ENCODE results near the gene ZCCHC2. TPM values are rescaled to one million over a fixed set of nuclear protein-coding genes. Genes with fewer than 3 reads are reported as not detected.

Gene ZCCHC2
- total and polyA plus RNA-seq, 2 of the 13 experiments (the other 11 are each of a cell fraction or from before 2014, with no cell fraction given): 62.5 to 76.1 TPM

- TF ChIP-seq SOX6 (IDR thresholded peaks at IDR 0.05) (no peak), SOX6 (CRISPR knock-in tag; IDR thresholded peaks at IDR 0.05) (peak; percentile 72), FOXP1 (IDR thresholded peaks at IDR 0.05) (no peak), FOXP1 (CRISPR knock-in tag; IDR thresholded peaks at IDR 0.05) (0 out of 2 replicates have a peak, but pooled peaks have one; percentile 36), SALL1 (CRISPR knock-in tag; IDR thresholded peaks at IDR 0.05) (peak; percentile 59), SRSF9 (IDR thresholded peaks at IDR 0.05; ENCODE audit: borderline replicate concordance, insufficient read depth, low read depth, low read length, poor library complexity, severe bottlenecking) (no peak), ZNF367 (CRISPR knock-in tag; IDR thresholded peaks at IDR 0.05; ENCODE audit: borderline replicate concordance) (no peak), THAP9 (CRISPR knock-in tag; IDR thresholded peaks at IDR 0.05; ENCODE audit: borderline replicate concordance) (no peak), ZNF792 (CRISPR knock-in tag; IDR thresholded peaks at IDR 0.05) (peak; percentile 47; the same call in 1 of the 2 replicates), SP1 (IDR thresholded peaks at IDR 0.05) (no peak), SP1 (CRISPR knock-in tag; IDR thresholded peaks at IDR 0.05) (no peak), THAP7 (CRISPR knock-in tag; IDR thresholded peaks at IDR 0.05) (no peak), ISX (CRISPR knock-in tag; conservative IDR thresholded peaks at IDR 0.05) (no peak), GFI1 (CRISPR knock-in tag; IDR thresholded peaks at IDR 0.05; ENCODE audit: borderline replicate concordance) (no peak), TCF7L2 (IDR thresholded peaks at IDR 0.05; ENCODE audit: low read depth, low read length) (no peak), RXRA (CRISPR knock-in tag; IDR thresholded peaks at IDR 0.05) (0 out of 2 replicates have a peak, but pooled peaks have one; percentile 42), ZEB1 (IDR thresholded peaks at IDR 0.05; ENCODE audit: insufficient replicate concordance, low read depth) (no peak), ZNF652 (CRISPR knock-in tag; IDR thresholded peaks at IDR 0.05; ENCODE audit: borderline replicate concordance, low read depth) (no peak), E2F2 (CRISPR knock-in tag; IDR thresholded peaks at IDR 0.05; ENCODE audit: borderline replicate concordance) (no peak), ZNF205 (CRISPR knock-in tag; IDR thresholded peaks at IDR 0.05) (no peak), ZNF343 (CRISPR knock-in tag; IDR thresholded peaks at IDR 0.05) (no peak), HMG20B (CRISPR knock-in tag; conservative IDR thresholded peaks at IDR 0.05) (no peak), HNRNPH1 (optimal IDR thresholded peaks at IDR 0.05; ENCODE audit: low read depth, low read length) (no peak), GLI4 (CRISPR knock-in tag; IDR thresholded peaks at IDR 0.05; ENCODE audit: borderline replicate concordance) (no peak), ELK4 (CRISPR knock-in tag; IDR thresholded peaks at IDR 0.05; ENCODE audit: borderline replicate concordance) (no peak)
These were observed 84.5 kb downstream of the ZCCHC2 start (continued) for GRCh38 chr18:62607302-62607701.
